GM18867 (cell line): Measurements from ENCODE around the gene CARHSP1.
A peak's percentile ranks its signal among the peaks of the same experiment; 100 is the strongest.
"Not testable (repeated sequence)": the region's sequence is repeated elsewhere in the genome, so short reads cannot be mapped to it uniquely, and the experiment has no call there.

ENCODE experiments used
- ATAC-seq: cut with Tn5 transposase; IDR thresholded peaks from one replicate; pipeline ENCODE4 v1.9.1; 2021; ENCODE audit warnings: mild to moderate bottlenecking, moderate library complexity; ENCODE audit not compliant: unreplicated experiment

CARHSP1 gene

DNA sequence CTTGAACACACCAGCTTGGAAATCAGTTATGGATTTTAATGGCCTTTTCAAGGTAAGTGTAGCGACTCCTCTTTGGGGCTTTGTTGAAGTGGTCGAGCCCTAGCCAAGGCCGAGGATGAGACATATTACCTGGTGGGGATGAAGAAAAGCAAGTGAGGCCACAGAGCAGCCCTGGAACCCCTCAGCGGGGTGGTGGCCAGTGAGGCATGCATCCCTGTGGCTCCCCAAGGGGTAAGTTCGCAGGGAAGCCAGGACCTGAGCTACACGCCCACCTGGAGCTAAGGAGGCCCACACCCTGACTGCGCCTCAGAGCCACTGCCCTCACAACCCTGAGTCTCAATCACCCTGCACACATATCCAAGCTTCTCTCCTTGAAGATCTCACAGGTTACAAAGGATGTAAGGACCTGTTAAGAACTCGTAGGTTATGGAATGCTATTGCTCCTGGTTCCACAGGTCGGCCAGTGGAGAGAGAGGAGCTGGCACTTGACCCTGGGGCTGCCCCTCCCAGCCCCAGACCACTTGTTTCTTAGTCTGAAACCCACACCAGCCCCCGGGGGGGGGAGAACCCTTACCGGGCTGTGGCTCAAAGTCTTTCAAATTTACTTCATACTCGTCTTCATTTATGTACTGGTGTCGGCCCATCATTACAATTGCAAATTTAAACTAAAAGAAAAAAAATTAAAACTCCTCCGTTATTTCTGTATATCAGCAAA is 25.3 kb upstream of the CARHSP1 start:
- no peak for ATAC-seq

DNA sequence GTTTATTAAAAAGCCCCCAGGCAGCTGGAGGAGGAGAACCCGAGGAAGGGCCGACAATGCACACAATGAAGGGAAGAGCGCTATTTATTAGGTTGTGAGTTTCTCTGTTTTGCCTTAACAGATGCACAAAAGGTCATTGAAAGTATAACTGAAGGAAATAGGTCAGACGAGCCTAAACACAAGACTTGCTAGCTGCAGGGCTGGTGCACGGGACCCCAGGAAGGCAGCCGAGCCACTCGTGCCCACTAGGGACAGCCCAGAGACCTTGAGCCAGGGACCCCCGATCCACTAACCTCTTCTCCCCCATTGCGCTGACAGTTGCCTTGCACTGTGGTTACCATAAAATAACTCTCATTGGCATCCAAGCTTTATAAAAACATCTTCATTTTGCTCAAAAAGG is 24.6 kb upstream of the CARHSP1 start:
- no peak for ATAC-seq

DNA sequence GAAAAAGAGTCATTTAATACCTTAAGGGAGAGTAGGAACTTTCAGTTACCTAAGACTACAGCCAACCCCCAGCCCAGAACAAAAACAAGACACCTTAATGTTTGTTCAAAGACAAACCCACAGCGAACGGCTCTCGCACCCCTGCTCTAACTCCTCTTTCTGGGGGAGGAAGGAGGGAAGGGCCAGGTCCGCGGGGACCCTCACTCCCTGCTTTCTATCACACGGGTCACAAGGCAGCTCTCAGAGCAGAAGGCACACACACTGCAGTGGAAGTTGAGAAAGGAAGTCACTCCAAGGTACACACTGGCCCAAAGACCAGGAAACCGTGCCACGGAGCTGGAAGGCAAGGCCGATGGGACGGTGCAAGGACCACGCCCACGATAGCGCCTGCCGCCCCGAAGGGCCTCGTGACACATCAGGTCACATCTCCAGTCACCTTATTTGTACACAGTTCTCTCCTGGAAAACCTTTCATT is 23.3 kb upstream of the CARHSP1 start:
- peak; percentile 24 for ATAC-seq

DNA sequence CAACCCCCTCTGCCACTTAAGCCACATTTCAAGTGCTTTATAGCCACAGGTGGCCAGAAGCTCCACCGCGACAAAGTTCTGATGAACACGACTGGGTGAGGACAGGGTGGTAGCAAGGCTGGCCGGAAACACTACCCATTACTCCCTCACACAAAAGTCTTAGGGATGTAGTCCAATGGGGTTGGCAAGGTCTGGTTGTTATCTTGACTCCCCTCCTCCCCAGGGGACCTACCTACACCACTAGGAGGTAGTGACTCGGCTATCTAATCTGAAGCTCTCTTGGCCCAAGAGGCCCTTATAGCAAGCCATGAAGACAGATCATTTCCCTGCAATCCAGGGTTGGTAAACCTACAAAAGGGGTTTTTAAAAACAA is 21.7 kb upstream of the CARHSP1 start:
- no peak for ATAC-seq

DNA sequence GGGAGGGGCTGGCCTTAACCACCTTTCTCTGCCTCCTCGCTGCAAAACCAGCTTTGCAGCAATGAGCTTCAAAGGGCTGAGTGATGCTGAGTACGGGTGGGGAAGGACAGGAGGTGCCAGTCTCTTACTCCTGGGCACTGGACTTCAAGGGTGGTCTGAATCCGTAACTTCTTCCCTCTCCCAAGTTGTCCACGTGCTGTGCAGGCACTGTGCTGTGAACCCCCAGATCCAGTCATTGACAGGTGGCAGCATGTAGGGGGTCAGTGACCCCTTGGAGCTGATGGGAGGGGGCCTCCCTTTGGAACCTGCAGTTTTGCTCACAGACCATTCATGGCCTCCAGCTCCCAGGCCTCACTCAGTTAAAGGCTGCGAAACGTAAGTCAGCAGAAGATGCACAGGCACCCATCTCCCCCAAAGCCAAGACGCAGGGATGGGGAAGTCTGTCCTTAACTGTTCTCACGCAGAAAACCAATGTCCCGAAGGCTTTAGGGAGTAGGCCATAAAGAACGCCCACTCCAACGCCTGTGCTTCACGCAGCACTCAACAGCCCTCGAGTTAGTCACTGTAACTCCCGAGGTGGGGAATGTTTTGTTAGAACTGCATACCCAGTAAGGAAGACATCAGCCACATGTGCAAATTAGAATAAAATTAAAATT is 21.2 kb upstream of the CARHSP1 start:
- no peak for ATAC-seq

DNA sequence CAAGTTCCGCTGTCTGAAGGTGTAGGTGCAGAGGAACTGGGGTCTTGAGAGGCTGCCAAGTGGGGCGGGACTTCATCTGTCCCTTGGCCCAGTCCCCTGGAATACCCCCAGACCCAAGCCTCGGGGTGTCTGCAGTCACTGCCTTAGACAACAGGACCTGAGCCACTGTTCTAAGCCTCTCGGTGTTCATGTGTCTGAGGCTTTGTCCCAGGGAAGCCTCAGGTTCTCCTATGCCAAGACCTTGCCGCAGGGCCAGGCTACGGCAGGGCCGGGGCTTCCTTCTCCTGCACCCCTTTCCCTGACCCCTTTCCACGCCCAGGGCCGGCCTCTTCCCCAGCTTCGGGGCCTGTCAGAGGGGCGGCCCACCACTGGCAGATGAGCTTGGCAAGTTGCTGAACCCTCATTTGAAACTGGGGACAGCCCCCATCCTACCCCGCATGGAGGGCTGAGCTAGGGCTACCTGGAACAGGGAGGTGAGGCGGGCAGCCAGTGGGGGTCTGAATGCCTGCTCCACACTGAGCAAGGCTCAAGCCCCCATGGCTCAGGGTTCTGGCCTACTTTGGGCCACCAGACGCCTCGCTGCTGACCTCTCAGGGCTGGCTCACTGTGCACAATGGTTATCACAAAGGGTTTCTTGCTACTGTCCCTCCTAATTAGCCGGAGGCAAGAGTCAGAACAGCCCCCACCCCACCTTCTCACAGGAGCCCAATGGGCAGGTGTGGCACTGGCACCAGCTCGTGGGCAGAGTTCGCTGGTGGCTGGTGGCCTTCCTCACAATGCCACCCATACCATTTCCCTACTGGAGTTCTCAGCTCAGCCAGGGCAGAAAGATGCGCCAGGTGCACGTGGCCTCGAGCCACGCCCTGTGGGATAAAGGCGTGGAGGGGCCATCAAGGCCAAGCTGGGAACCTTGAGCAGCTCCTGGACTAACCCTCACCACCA is 20.4 kb upstream of the CARHSP1 start:
- no peak for ATAC-seq

DNA sequence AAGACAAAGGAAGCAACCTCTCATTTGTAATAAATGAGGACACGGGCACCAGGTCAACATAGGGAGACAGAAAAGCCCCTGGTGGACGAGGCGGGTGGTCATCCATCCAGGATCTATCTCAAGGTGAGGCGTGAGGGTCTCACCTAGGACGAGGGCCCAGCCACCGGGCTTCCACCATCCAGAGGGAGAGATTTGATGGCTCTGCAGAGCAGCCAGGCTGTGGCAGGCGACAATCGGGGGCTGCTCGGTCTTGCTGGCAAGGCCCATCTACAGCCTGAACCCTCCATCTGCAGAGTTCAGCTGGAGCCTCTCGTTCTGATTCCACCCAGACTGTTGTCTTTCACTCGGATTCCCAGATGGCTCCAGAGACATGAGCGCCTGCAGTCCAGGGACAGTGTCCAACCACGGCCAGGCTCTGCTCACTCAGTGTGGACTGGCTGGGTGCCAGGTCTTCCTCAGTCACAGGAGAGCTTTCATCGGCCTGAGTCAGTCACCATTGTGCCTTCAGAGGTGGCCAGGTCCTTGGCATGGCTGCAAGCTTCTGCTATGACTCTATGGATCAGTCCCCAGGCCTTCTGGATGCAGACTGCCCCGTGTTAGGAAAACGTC is 19.2 kb upstream of the CARHSP1 start:
- ATAC-seq, result no peak

DNA sequence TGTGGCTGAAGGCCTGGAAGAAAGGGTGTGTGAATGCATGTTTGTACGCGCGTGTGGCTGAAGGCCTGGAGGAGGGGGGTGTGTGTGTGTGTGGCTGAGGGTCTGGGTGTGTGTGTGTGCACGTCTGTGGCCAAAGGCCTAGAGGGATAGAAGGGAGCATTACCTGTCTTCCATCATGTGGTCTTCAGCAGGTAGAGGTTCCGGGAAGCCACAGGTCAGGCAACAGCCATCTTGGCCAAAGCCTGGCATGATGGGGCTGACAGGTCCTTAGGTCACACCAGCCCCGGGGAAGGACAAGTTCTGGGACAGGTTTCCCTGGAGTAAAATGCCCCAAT is 18.6 kb upstream of the CARHSP1 start:
- no peak for ATAC-seq

DNA sequence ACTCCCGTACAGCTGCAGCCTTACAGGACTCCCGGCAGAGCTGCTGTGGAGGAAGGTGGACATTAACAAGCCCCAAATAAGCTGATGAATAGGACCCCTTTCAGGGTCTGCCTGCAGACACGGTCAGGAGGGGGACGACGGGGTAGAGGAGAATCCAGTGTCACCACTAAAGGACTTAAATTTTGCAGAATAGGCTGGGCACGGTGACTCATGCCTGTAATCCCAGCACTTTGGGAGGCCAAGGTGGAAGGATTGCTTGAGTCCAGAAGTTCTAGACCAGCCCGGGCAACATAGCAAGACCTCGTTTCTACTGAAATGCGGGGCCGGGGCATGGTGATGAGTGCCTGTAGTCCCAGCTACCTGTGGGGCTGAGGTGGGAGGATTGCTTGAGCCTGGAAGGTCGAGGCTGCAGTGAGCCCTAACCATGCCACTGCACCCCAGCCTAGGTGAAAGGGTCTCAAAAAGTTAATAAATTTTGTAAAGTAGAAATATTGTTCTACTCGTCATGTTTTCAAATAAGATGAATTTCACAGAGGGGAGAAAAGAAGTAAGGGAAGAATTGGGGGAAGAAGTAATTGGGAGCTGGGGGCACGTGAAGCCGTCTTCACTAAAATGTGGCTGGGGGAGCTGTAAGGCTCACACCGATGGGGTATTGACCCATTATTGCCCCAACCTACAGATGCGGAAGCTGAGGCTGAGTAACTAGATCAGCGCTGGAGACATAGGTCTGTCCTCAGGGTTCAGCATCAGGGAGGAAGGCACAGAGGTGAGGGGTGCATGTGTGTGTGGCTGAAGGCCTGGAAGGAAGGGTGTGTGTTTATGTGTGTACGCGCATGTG is 18.0 kb upstream of the CARHSP1 start:
- ATAC-seq, result no peak

DNA sequence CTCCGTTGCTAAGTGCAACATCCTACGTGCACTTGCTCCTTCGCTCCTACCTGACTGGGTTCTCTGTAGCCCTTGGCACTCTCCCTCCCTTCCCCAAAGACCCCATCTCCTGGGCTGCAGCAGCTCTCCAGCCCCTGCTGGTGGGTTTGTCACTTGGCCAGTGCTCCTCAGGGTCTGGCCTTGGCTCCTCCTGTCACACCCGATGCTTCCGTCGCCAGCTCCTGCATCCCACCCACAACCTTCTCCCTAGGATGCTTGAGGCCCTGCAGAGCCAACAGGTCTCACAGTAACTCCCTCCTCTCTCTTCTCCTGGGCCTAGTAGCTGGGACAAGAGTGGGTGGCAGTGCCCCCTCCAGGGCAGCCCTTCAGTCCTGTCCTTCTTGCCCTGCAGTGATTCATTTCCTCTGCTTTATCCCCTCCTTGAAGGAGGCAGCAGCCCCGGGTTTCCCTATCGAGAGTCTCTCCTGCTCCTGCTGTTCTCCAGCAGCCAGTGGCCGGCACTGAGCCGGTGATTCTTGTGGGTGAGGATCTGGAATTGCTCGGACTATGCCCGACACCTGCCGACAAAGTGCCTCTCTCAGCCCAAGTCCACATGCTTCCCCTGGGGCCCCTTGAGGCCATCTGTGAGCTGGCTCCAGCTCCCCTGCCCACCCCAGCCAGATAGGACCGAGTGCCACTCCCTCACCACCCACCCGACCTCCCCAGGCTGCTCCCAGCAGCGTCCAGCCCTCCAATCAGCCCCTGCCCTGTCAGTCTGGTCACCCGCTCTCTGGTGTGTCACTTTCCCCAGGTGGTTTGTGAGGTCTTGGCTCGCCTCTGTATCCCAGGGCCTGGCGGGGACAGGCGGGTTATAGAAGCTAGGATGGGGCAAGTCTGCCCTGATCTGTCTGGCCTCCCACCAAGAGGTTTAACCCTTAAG is 17.1 kb upstream of the CARHSP1 start:
- no peak for ATAC-seq

DNA sequence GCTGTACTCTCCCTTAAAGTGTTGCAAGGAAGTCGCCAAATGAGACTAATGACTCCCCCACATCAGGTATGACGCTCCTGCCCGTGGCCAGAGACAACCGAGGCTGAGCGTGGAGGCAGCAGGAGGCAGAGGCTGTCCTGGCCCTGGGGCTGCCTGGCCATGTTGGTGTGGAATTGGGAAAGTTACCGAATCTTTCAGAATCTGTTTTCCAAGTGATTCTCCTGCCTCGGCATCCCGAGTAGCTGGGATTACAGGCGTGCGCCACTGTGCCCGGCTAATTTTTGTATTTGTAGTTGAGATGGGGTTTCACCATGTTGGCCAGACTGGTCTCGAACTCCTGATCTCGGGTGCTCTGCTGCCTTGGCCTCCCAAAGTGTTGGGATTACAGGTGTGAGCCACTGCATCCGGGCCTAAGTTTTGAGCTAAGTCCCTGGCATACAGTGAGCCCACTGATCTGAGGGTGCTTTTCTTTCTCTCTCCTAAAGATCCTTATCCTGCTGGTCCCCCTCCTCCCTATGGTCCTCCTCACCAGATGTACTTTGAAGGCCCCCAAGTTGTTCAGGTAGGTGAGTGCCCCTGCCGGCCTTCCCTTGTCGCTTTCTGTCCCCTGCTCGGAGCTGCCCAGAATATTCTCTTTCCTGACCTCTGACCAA is 14.0 kb upstream of the CARHSP1 start:
- no peak for ATAC-seq

DNA sequence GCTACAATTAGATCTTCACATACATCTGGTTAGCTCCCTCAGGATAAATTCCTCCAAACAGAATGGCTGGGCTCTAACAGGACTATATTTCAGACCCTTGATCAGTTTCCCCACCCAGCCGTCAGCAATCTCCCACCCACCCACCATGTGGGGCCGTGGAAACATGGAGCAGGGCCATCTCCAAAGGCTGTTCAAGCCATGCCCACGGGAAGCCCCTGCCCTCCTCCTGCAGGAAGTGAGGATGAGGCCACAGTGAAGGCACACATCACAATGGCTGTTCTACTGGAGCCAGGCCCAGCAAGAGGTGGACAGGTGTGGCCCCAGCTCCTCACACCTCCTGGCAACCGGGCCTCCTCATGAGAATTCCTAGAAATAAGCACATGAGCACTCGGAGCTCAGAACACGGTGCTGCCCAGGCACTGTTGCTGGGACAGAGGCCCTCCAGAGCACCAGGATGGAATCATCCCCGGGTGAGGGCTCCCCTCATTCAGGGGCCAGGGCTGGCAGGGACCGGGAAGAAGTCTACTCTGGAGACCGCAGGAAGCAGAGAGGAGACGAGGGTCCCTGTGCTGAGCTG is 13.3 kb upstream of the CARHSP1 start, which contains the start of gene LITAFD:
Gene LITAFD, plus strand, starts transcription at position 311 of the 577 bp plus-strand sequence. CDS start 2,005 bp downstream, outside the sequence.
- ATAC-seq, result no peak

DNA sequence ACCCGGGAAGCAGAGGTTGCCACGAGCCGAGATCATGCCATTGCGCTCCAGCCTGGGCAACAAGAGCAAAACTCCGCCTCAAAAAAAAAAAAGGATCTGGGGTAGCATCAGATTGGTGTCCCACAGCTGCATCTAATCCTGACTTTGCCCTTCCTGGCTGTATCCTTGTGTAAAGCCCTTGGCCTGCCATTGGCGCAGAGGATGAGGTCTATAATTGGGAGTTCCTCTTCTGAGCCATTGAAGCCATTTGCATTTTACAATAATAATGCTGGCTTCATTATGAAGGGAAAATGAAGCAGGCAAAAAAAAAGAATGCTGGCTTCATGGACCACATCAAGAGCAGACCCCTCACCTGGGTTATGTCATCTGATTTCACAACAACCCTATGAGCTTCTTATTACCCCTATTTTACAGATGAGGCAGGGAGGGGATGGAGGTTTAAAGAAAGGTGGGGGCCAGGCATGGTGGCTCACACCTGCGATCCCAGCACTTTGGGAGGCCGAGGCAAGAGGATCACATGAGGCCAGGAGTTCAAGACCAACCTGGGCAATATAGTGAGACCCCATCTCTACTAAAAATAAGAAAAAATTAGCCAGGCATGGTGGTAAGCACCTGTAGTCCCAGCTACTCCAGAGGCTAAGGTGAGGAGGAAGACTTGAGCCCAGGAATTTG is 12.2 kb upstream of the CARHSP1 start:
- ATAC-seq, result no peak

DNA sequence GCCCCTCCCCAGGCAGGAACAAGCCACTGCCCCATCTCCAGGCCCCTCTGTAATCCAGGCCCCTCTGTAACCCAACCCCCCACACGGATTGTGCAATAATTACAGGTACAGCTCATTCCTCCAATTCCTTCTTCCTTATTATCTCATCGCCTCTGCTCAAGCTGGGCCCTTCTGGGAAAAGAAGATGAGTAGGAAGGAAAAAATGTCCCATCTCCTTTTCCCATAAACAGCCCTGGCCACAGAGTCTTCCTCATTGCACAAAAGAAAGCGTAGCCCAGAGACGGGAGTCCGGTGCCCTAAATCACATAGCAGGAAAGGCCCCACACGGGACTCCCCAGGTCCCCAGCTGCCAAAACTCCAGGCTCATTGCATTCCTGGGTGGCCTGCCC is 9.7 kb upstream of the CARHSP1 start:
- ATAC-seq, result no peak

DNA sequence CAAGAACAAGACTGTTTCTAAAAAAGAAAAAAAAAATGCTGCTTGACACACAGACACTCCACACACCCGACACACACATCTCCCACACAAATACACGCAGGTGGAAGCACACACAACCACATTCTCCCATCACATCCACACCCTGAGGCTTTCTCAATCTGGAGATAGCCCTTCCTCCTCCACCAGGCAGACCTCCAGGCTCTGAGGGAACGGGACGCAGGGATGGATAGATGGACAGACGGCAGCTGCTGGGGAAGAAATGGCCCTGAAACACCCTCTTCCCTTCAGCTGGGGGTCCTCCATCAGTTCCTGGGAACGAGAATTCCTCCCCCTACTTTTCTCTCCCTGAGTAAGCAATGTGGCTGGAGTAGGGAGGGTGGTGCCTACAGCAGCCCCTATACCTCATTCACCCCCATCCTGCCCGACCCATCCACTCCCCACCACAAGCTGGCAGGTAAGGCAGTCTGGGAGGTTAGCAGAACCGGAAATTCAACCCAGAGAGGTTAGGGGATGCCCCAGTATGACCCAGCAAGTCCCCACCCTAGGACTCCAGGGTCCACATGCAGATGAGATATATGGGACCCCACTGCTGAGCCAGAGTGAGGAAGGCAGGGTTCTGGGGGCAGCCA is 9.2 kb upstream of the CARHSP1 start:
- ATAC-seq, result no peak

DNA sequence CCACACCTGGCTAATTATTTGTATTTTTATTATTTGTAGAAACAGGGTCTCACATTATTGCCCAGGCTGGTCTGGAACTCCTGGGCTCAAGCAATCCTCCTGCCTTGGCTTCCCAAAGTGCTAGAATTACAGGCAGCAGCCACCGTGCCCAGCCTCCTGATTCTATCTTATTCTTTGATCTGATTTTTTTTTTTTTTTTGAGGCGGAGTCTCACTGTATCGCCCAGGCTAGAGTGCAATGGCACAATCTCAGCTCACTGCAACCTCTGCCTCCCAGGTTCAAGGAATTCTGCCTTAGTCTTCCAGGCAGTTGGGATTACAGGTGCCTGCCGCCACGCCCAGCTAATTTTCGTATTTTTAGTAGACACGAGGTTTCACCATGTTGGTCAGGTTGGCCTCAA is 6.5 kb upstream of the CARHSP1 start:
- ATAC-seq, result not testable (repeated sequence)

DNA sequence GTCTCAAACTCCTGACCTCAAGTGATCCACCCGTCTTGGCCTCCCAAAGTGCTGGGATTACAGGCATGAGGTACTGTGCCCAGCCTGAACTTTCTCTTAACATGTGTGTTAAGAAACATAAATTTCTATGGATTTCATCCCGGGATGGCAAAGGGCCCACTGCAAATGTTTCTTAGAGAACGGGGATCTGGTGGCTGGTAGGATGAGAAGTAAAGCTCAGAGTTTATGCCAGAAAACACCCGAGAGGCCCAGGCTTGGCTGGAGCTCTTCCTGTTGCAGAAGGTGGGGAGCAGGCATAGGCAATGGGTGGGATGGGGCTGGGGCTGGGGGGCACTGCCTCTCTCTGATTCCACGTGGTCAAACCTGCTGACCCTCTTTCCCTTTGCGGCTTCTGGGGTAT is 5.6 kb upstream of the CARHSP1 start:
- no peak for ATAC-seq
